GM19452 (cell line): ENCODE results near the gene RNF144A.
"Not testable (repeated sequence)": the region's sequence is repeated elsewhere in the genome, so short reads cannot be mapped to it uniquely, and the experiment has no call there.

Experiments
- ATAC-seq: cut with Tn5 transposase; IDR thresholded peaks from one replicate; pipeline ENCODE4 v1.9.1; 2021; ENCODE audit not compliant: unreplicated experiment

RNF144A gene

DNA sequence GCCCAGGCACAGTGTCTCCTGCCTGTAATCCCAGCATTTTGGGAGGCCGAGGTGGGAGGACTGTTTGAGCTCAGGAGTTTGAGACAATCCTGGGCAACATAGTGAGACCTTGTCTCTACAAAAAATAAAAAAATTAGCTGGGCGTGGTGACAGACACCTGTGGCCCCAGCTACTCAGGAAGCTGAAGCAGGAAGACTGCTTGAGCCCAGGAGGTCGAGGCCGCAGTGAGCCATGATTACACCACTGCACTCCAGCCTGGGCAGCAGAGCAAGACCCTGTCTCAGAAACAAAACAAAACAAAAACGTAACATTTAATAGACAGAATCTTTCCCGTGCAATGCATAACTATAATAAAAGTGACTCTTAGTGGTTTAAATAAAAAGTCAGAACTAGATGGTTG, 84.2 kb downstream of the RNF144A start:
- not testable (repeated sequence) for ATAC-seq

DNA sequence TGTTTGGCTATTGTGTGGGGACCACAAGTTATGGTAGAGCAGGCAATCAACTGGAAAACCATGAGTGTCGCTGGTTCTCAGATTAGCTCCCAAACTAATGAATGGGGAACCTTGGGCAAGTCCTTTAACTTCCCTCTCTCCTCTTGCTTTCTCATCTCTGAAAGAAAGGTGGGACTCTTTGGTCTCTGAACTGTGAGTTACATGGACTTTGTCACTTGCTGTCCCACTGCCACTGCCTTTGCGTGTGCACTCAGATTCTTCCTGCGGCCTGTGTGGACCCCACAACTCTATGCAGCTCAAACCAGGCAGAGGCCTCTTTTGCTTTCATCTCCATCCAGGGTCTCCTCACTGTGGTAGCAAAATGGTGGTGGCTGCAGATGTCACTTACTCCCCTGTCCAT, 86.7 kb downstream of the RNF144A start:
- no peak for ATAC-seq

DNA sequence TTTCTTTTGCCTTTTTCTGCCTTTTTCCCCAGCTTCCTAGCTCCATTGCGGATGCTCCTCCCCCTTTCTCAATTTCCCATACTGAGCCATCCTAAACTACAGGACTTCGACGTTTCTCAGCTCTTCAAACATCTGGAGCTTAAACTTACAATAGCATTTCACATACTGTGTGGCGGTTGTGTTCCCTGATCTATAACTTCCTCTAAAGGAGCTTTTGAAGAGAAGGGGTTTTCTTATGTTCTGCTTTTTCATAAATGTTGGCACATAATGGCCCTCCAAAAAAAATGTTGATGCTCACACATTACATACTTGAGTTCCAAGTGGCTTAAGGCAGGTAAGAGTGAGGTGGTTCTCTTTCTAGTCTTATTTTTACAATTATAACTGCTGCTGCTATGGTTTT, 87.4 kb downstream of the RNF144A start:
- ATAC-seq, result no peak

DNA sequence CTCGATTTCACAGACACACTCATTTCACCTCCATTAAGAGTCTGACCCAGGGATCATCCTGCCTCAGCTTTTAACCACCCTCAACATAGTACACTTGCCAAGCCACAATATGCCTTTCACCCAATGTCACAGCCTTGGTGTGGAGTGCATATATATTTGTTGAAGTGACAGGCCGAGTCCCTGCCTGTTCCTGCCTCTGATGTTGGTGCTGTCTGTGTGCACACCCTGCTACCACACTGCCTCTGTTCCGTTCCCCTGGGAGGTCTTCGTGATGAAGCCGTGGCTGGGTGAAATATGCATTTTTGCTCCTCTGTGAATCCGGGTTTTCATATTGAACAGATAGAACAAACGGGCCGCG, 90.3 kb downstream of the RNF144A start:
- ATAC-seq, result no peak

- no peak for ATAC-seq
Observed at GRCh38 chr2:7007846-7008741, 90.9 kb downstream of the RNF144A start.

GRCh38 chr2:7009207-7009911, 92.1 kb downstream of the RNF144A start:
- no peak for ATAC-seq

DNA sequence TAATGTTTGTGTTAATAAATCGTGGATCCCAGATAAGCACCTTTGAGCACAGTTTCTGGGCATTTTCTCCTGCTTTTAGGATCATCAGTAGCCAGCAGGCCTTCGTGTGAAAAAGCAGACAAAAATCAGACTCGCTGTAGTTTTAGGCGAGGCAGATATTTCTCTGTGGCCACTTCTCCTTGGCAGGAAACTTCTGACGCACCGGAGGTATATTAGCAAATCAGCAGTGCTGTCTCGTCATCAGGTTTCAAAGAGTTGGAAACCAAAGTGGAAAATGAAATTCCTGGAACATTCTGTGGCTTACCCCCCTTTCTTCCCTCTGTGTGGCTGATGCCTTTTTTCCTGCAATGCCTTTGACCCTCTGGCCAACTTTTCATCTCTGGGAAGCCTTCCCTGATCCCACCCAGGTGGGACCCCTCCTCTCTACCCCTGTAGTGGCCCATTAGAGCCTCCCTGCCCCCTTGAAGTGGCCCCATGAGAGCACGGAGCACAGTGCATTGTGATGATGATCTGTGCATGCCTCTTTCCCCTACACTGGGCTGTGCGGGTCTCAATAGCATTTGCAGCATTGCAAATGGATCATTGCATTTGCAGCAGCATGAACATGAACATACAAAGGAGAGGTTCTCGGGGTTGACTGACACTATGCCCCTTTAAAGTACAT, 93.3 kb downstream of the RNF144A start:
- no peak for ATAC-seq

- ATAC-seq, result no peak
Observed at GRCh38 chr2:7011356-7012083, 94.3 kb downstream of the RNF144A start.

- no peak for ATAC-seq
Observed at GRCh38 chr2:7012141-7012764, 95.0 kb downstream of the RNF144A start.

DNA sequence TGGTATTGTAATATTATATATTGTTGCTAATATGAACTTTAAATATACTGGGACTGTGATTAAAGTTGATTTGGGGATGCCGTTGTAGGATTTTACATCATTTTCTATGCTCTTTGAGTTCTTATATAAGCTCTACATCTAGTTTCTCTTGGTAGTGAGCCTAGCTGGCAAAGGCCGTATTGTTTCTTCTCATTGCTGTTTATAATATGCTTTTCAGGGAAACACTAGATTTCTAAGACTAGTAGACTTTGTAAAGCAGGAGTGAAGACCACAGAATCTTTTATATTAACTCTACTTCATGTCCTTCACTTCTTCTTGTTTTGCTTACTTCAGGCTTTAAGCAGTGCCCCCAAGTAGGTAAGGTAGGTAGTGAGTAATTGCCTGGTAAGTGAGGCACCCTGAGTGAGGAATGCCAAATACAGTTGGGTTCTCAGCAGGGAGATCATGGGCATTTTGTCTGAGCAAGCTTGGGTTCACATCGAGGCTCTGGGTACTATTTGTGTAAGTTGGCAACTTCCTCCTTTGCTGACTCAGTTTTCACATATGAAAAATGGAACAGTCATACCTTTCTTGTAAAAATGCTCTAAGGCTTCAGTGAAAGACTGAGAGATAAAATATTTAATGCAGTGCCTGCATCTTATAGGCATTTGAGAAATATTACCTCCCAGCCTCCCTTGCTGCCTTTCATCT, 96.4 kb downstream of the RNF144A start:
- no peak for ATAC-seq

GRCh38 chr2:7014174-7014640, 97.0 kb downstream of the RNF144A start:
- ATAC-seq, result no peak

DNA sequence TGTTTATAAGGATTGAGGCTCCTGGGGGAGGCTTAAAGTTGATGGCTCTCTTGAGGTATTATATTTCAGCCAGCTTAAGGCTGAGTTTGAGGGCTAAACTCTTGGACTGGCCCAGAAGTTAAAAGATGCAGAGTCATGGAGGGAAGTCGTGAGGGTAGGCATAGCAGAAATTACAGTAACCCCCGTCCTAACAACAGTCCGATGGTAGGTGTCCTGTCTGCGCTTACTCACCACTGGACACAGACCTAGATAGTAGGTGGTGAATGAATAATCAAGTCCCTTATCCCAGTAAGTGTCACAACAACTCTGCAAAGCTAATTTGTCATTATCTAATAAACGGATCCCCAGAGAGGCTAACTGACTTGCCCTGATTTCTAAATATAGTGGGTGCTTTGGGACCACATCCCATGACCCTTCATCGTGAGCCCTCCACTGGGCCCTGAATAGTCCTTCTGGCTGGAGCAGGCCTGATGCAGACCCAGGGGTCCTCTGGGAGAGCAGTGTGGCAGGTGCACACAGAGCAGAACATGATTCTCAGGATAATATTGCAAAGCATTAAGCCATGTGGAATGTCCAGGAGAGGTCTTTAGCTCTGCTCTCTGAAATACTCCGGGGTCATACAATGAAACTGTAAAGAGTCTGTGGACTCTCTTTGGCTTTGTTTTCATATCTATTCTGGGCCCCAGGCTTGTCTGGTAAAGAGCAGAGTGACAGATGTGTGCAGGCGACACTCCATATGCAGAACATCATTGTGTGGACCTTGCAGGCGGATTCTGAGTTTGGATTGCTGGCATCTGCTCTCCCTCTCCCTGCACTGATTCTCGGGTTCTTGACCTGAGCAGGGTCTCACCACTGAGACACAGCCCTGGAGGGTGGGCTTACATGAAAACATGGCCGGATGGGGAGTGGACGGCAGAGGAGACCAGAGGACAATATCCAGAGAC, 98.1 kb downstream of the RNF144A start:
- no peak for ATAC-seq

DNA sequence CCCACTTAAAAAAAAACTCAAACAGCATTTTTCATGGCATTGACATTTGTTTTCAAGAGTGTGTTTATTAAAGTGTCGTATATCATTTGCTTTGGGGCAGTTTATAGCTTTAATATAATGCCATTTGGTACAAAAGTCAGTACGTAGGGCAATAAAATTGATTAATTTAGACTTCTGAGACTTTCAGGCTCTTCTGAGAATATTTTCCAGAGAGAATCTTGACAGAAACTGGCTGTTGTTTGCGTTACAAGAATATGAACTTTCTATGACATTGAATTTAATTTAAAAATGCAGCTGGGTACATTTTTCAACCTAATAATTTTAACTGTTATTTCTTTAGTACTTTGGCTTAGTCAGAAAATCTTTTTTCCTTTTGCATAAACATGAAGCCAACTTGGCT, 98.9 kb downstream of the RNF144A start:
- no peak for ATAC-seq

- no peak for ATAC-seq
Observed at GRCh38 chr2:7016601-7017211, 99.5 kb downstream of the RNF144A start.

DNA sequence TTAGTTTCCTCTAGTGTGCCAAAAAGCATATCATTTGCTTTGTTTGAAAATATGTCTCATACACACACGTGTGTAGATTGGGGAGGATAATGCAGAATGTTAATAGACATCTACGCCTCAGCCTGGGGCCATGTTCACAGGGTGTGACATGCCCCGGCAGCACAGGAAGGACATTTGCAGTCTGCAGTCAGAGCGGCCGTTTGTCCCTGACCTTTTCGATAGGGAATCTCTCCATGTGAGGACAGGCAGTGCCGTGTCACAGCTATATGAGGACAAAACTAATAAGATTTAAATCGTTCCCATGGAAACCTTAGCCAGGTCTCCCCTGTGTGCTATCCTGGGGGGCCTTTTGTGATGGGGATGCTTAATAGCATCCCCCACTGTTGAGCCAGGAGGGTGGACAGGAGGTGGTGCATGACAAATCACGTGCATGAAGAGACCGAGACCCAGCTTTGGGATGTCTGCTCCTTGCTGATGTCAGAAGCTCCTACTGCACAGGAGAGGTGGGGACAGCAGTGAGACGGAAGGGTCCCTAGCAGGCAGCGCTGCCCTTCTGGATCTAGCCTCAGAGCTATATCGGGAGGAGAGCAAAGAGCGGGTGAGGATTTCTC, 100.6 kb downstream of the RNF144A start:
- ATAC-seq, result no peak

GRCh38 chr2:7018282-7018701, 101.1 kb downstream of the RNF144A start:
- ATAC-seq, result no peak

- ATAC-seq, result no peak
Observed at GRCh38 chr2:7018767-7019166, 101.6 kb downstream of the RNF144A start.

DNA sequence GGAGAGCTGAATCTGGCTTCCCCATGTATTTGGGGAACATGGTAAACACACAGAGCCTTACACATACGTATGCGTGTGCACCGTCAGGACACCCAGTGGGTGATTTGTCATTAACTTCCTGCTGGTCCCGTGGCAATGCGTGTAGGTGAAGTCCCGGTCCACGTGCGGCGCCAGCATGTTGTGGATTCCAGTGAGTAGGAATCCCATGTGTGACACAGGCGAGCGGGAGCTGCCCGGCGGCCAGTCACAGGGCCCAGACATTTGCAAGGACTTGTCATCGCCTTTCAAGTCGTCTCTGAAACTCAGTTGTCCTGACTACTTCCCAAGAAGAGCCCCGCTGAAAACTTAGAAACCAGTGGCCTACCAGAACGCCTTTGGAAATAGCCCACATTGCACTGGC, 102.0 kb downstream of the RNF144A start:
- ATAC-seq, result no peak
